22Rv1 (cell line): ENCODE results near the gene ZNF343.

ENCODE experiments used
- ZFX ChIP-seq: fragments of 450-650 bp; IDR thresholded peaks from 2 replicates; pipeline ENCODE4 v1.6.1; 2017; ENCODE audit warnings: antibody characterized with exemption, borderline replicate concordance
- TF ChIP-seq, protein P1 (sequence below): fragments of 450-650 bp; IDR thresholded peaks from 2 replicates; pipeline ENCODE4 v1.5.1; 2017; ENCODE audit warnings: mild to moderate bottlenecking

GRCh38 chr20:2518558-2518957 is 9.8 kb upstream of the ZNF343 start:
- TF ChIP-seq, protein P1, sequence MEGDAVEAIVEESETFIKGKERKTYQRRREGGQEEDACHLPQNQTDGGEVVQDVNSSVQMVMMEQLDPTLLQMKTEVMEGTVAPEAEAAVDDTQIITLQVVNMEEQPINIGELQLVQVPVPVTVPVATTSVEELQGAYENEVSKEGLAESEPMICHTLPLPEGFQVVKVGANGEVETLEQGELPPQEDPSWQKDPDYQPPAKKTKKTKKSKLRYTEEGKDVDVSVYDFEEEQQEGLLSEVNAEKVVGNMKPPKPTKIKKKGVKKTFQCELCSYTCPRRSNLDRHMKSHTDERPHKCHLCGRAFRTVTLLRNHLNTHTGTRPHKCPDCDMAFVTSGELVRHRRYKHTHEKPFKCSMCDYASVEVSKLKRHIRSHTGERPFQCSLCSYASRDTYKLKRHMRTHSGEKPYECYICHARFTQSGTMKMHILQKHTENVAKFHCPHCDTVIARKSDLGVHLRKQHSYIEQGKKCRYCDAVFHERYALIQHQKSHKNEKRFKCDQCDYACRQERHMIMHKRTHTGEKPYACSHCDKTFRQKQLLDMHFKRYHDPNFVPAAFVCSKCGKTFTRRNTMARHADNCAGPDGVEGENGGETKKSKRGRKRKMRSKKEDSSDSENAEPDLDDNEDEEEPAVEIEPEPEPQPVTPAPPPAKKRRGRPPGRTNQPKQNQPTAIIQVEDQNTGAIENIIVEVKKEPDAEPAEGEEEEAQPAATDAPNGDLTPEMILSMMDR = no peak
- no peak for TF ChIP-seq ZFX
